ENCODE data around the gene RNF213.

RNF213 gene

GRCh38 chr17:80428363-80428762 lies 167.7 kb downstream of the RNF213 start:
- in situ Hi-C loops (cut with HindIII; ENCODE audit: low pct_ligation_motif_present, low pct_unique_long_range_greater_than_20kb, low sequenced_read_pairs) = no loop called here
- no peak for DNase-seq

- no peak for DNase-seq
- in situ Hi-C loops (cut with HindIII; ENCODE audit: low pct_ligation_motif_present, low pct_unique_long_range_greater_than_20kb, low sequenced_read_pairs) = no loop called here
These were observed 168.1 kb downstream of the RNF213 start for GRCh38 chr17:80428796-80429195.

- in situ Hi-C loops (cut with HindIII; ENCODE audit: low pct_ligation_motif_present, low pct_unique_long_range_greater_than_20kb, low sequenced_read_pairs) = no loop called here
- DNase-seq = no peak
These were observed 169.0 kb downstream of the RNF213 start for GRCh38 chr17:80429356-80430275.

GRCh38 chr17:80430446-80431245 lies 170.0 kb downstream of the RNF213 start:
- no peak for DNase-seq
- in situ Hi-C loops (cut with HindIII; ENCODE audit: low pct_ligation_motif_present, low pct_unique_long_range_greater_than_20kb, low sequenced_read_pairs) = no loop called here

- DNase-seq = no peak
- in situ Hi-C loops (cut with HindIII; ENCODE audit: low pct_ligation_motif_present, low pct_unique_long_range_greater_than_20kb, low sequenced_read_pairs) = no loop called here
These were observed 170.9 kb downstream of the RNF213 start for GRCh38 chr17:80431246-80432195.

- in situ Hi-C loops (cut with HindIII; ENCODE audit: low pct_ligation_motif_present, low pct_unique_long_range_greater_than_20kb, low sequenced_read_pairs) = no loop called here
- DNase-seq = no peak
These were observed 171.8 kb downstream of the RNF213 start for GRCh38 chr17:80432350-80432955.

GRCh38 chr17:80432961-80433550 lies 172.4 kb downstream of the RNF213 start:
- DNase-seq = no peak
- in situ Hi-C loops (cut with HindIII; ENCODE audit: low pct_ligation_motif_present, low pct_unique_long_range_greater_than_20kb, low sequenced_read_pairs) = no loop called here

- in situ Hi-C loops (cut with HindIII; ENCODE audit: low pct_ligation_motif_present, low pct_unique_long_range_greater_than_20kb, low sequenced_read_pairs) = no loop called here
- no peak for DNase-seq
These were observed 173.4 kb downstream of the RNF213 start for GRCh38 chr17:80433916-80434666.

- in situ Hi-C loops (cut with HindIII; ENCODE audit: low pct_ligation_motif_present, low pct_unique_long_range_greater_than_20kb, low sequenced_read_pairs) = no loop called here
- no peak for DNase-seq
These were observed 176.9 kb downstream of the RNF213 start for GRCh38 chr17:80437532-80437931.

- in situ Hi-C loops (cut with HindIII; ENCODE audit: low pct_ligation_motif_present, low pct_unique_long_range_greater_than_20kb, low sequenced_read_pairs) = no loop called here
These were observed 178.2 kb downstream of the RNF213 start for GRCh38 chr17:80438806-80439205.

GRCh38 chr17:80439499-80439898 lies 178.8 kb downstream of the RNF213 start:
- in situ Hi-C loops (cut with HindIII; ENCODE audit: low pct_ligation_motif_present, low pct_unique_long_range_greater_than_20kb, low sequenced_read_pairs) = no loop called here

More at GRCh38 chr17:80438806-80439205, 178.2 kb downstream of the RNF213 start:
- no peak for DNase-seq

GRCh38 chr17:80441133-80441578 lies 180.5 kb downstream of the RNF213 start:
- in situ Hi-C loops (cut with HindIII; ENCODE audit: low pct_ligation_motif_present, low pct_unique_long_range_greater_than_20kb, low sequenced_read_pairs) = no loop called here
- peak; percentile 58 for DNase-seq

More at GRCh38 chr17:80439499-80439898, 178.8 kb downstream of the RNF213 start:
- no peak for DNase-seq

- DNase-seq = no peak
- in situ Hi-C loops (cut with HindIII; ENCODE audit: low pct_ligation_motif_present, low pct_unique_long_range_greater_than_20kb, low sequenced_read_pairs) = no loop called here
These were observed 181.1 kb downstream of the RNF213 start for GRCh38 chr17:80441598-80442322.

GRCh38 chr17:80442323-80442659 lies 181.6 kb downstream of the RNF213 start:
- DNase-seq = no peak
- in situ Hi-C loops (cut with HindIII; ENCODE audit: low pct_ligation_motif_present, low pct_unique_long_range_greater_than_20kb, low sequenced_read_pairs) = no loop called here

- DNase-seq = no peak
- in situ Hi-C loops (cut with HindIII; ENCODE audit: low pct_ligation_motif_present, low pct_unique_long_range_greater_than_20kb, low sequenced_read_pairs) = no loop called here
These were observed 182.1 kb downstream of the RNF213 start for GRCh38 chr17:80442764-80443163.

- in situ Hi-C loops (cut with HindIII; ENCODE audit: low pct_ligation_motif_present, low pct_unique_long_range_greater_than_20kb, low sequenced_read_pairs) = no loop called here
- no peak for DNase-seq
These were observed 182.8 kb downstream of the RNF213 start for GRCh38 chr17:80443498-80443897.
